ENCODE data around the gene TNNT3. TPM values are rescaled to one million over a fixed set of nuclear protein-coding genes. Genes with fewer than 3 reads are reported as not detected.

TNNT3 gene
- total RNA-seq, 2 donors from 2014 or later, result 4.5 to 8.4 TPM

DNA sequence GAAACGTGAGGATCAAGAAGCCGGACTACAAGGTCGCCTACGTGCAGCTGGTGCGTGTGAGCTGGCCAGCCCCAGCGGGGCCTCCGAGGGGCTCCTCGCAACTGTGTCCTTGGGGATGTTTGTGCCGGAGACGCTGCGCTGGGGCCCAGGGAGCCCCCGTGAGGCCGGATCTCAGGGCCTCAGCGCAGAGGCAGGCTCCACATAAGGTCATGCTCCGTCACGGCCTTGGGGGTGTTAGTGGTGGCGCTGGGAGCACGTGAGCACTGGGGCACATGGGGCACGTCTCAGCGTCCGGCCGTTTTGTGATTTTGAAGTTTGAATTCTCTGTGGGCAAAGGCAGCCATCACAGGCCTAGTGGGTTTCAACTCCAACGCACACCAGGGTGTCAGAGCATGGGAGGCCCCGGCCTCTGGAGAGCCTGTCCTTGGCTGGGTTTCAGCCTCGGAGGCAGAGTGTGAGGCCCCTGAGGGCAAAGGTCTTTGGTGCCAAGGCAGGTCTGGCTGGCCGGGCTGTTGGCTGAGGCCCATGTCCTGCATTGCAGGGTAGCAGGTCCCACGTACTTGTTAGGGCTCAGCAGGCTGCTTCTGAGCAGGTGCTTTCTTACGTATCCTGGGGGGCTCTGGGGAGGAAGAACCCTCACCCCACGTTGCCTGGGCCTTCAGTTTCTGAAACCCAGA lies 33.4 kb downstream of the TNNT3 start:
- no peak for TF ChIP-seq POLR2A (IDR thresholded peaks at IDR 0.05)
- TF ChIP-seq POLR2AphosphoS5 (IDR thresholded peaks at IDR 0.05), result no peak
- TF ChIP-seq, protein P1, sequence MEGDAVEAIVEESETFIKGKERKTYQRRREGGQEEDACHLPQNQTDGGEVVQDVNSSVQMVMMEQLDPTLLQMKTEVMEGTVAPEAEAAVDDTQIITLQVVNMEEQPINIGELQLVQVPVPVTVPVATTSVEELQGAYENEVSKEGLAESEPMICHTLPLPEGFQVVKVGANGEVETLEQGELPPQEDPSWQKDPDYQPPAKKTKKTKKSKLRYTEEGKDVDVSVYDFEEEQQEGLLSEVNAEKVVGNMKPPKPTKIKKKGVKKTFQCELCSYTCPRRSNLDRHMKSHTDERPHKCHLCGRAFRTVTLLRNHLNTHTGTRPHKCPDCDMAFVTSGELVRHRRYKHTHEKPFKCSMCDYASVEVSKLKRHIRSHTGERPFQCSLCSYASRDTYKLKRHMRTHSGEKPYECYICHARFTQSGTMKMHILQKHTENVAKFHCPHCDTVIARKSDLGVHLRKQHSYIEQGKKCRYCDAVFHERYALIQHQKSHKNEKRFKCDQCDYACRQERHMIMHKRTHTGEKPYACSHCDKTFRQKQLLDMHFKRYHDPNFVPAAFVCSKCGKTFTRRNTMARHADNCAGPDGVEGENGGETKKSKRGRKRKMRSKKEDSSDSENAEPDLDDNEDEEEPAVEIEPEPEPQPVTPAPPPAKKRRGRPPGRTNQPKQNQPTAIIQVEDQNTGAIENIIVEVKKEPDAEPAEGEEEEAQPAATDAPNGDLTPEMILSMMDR (IDR thresholded peaks at IDR 0.05), result no peak
- no CpG with 5 or more reads among the region's 29 CpGs for WGBS
- Histone ChIP-seq H3K4me3 (no peak overlapping the region), H3K27ac (no peak overlapping the region), H3K9me3 (no peaks in the 10 kb centered on the region), H3K27me3 (replicated peaks; ENCODE audit: insufficient read depth) (no peaks in the 10 kb centered on the region), H3K36me3 (no peaks in the 10 kb centered on the region), H3K4me1 (replicated peaks) (no peaks in the 10 kb centered on the region)
- DNase-seq (ENCODE audit: low spot score), result no peak
- intact Hi-C loops (cut with DNase I), result no loop called here

DNA sequence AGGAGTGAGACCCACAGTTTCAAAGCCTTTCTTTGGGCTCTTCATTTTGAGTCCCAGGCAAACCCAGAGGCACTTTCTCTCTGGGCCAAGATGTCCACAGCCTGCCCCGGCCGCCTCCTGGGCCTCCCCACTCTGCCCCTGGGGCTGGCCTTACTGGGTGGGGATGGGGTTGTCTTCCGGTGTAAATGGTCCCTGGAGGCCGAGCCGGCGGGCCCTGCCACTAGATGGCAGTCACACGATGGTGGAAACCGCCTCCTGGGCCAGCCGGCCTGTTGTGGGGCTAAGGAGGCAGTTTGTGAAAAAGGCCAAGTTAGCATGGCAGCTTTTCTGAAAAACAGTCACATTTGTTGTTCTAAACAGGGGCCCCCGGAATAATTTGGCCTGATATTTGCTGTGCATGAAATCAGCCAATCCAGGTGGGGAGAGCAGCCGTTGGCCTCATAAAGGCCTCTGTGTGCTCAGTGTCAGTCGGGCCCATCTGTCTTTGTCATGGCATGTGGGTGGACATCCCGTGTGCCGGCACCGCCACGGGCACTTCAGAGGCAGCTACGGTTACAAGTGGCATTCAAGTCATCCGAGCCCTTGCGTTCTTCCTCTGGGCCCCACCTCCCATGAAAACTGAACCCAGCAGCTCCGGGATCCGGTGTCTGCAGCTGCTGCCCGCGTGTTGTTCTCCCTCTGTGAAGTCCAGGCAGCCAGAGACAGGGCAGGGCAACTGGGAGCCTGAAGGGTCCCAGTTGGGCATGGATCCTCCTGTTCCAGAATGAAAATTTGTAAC lies 34.2 kb downstream of the TNNT3 start:
- Histone ChIP-seq H3K4me3 (no peak overlapping the region), H3K9me3 (no peaks in the 10 kb centered on the region), H3K27ac (no peak overlapping the region), H3K36me3 (no peaks in the 10 kb centered on the region), H3K4me1 (replicated peaks) (no peaks in the 10 kb centered on the region), H3K27me3 (replicated peaks; ENCODE audit: insufficient read depth) (no peaks in the 10 kb centered on the region)
- TF ChIP-seq POLR2AphosphoS5 (IDR thresholded peaks at IDR 0.05) (no peak), POLR2A (IDR thresholded peaks at IDR 0.05) (no peak)
- TF ChIP-seq, protein P1 (IDR thresholded peaks at IDR 0.05), result peak in 1 of 4 experiments; percentile 8
- peak; percentile 3 for DNase-seq (ENCODE audit: low spot score)
- 20% methylated on average over 2 of the region's 23 CpGs for WGBS
- intact Hi-C loops (cut with DNase I), result no loop called here

DNA sequence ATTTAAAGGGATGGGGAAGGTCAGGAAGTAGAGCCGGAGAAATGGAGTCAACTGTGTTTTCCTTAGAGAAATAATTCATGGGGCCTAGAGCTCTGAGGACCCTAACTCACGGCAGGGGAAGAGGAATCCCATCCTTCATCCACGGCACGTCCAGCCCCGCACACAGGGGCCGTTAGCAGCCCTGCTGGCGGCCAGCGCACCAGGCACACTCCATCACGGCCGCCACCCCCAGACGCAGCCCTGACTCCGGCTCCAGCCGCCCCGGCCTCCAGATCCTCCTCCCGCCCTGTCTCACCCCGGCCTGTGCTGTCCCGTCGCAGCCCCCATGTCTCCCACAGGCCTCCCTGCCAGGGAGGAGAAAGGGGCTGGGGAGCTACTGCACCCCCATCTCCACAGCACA lies 38.9 kb downstream of the TNNT3 start:
- Histone ChIP-seq H3K9me3 (no peaks in the 10 kb centered on the region), H3K27me3 (replicated peaks; ENCODE audit: insufficient read depth) (no peaks in the 10 kb centered on the region), H3K4me1 (replicated peaks) (no peaks in the 10 kb centered on the region), H3K27ac (no peak overlapping the region), H3K4me3 (no peak overlapping the region), H3K36me3 (no peaks in the 10 kb centered on the region)
- no peak for DNase-seq (ENCODE audit: low spot score)
- intact Hi-C loops (cut with DNase I), result no loop called here
- no peak for TF ChIP-seq POLR2A (IDR thresholded peaks at IDR 0.05)
- no CpG with 5 or more reads among the region's 18 CpGs for WGBS

DNA sequence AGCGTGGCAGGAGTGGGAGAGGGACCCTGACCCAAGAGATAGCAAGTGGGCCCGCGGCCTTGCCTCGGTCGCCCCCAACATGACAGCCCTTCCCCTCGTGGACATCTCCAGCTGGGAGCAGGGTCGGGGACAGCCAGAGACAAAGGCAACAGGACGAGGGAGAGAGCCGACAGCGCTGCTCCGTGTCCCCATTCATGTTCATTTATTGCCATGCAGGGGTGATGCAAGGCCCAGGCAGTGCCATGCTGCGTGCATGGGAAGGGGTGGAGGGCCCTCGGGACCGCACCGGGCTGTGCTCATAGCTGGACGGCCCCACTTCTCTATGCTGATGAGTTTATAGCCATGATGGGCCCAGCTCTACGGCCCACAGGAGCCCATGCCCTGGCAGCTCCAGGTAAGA lies 40.3 kb downstream of the TNNT3 start:
- H3K27ac ChIP-seq, result no peak overlapping the region
- no peak overlapping the region for H3K4me3 ChIP-seq
- H3K4me1 ChIP-seq (replicated peaks), result no peaks in the 10 kb centered on the region
- intact Hi-C loops (cut with DNase I), result no loop called here
- H3K27me3 ChIP-seq (replicated peaks; ENCODE audit: insufficient read depth), result no peaks in the 10 kb centered on the region
- DNase-seq (ENCODE audit: low spot score), result no peak
- TF ChIP-seq POLR2A (IDR thresholded peaks at IDR 0.05), result no peak
- TF ChIP-seq, protein P1 (IDR thresholded peaks at IDR 0.05), result no peak
- H3K36me3 ChIP-seq, result no peaks in the 10 kb centered on the region
- H3K9me3 ChIP-seq, result no peaks in the 10 kb centered on the region
- WGBS, result no CpG with 5 or more reads among the region's 17 CpGs

DNA sequence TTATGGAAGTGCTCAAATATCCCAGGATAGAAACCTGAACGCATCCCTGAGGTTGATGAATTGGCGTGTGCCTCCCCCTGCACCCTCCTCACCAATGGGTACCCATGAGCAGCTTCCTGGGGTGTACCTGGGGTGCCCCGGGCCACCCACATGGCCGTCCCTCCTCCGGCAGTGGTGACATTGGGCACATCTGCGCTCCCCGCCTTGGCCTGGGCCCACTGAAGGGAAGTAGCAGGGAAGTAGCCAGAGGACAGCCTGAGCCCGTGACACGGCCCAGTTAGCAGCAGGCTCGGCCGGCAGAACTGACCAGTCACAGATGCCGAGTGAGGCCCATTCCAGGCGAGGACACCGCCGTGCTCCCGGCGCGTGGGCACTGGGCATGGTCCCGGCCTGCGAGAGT lies 44.4 kb downstream of the TNNT3 start:
- TF ChIP-seq POLR2A (IDR thresholded peaks at IDR 0.05), result no peak
- TF ChIP-seq, protein P1 (IDR thresholded peaks at IDR 0.05), result no peak
- TF ChIP-seq POLR2AphosphoS5 (IDR thresholded peaks at IDR 0.05), result no peak
- DNase-seq (ENCODE audit: low spot score), result no peak
- no CpG with 5 or more reads among the region's 20 CpGs for WGBS

More for the DNA sequence above, 44.4 kb downstream of the TNNT3 start:
- Histone ChIP-seq H3K4me1 (replicated peaks) (no peaks in the 10 kb centered on the region), H3K9me3 (no peaks in the 10 kb centered on the region), H3K36me3 (no peaks in the 10 kb centered on the region), H3K27ac (no peak overlapping the region), H3K4me3 (no peak overlapping the region), H3K27me3 (replicated peaks; ENCODE audit: insufficient read depth) (no peaks in the 10 kb centered on the region)
- intact Hi-C loops (cut with DNase I), result no loop called here

All from prostate gland (tissue), 2 donors.